Small intestine (tissue), 7 donors: ENCODE measurements around the gene ZNF747. TPM values are rescaled to one million over a fixed set of nuclear protein-coding genes. Genes with fewer than 3 reads are reported as not detected.

Source experiments
- DNase-seq, 2 donors: peaks; one replicate each; pipeline versions ENCODE4 v3.0.0 to v3.0.0-alpha.2; 2013
- FAIRE-seq: peaks from 2 replicates; lab custom pipeline; 2012; peaks lifted over from hg19 to GRCh38; lab: Jason Lieb, UNC
- H3K27ac ChIP-seq, 3 donors: one replicate each; pipeline ENCODE4 v1.5.1; 2013; ENCODE audit warnings: low read length in 2 of 3, mild to moderate bottlenecking in 2 of 3, control low read depth in 1 of 3, inconsistent platforms in 1 of 3, low read depth in 1 of 3, moderate library complexity in 1 of 3
- H3K27me3 ChIP-seq, 3 donors: one replicate each; pipeline ENCODE4 v1.6.1; 2013; ENCODE audit warnings: low read length in 3 of 3, inconsistent platforms in 1 of 3; ENCODE audit not compliant: control insufficient read depth in 3 of 3, insufficient read depth in 3 of 3
- H3K36me3 ChIP-seq, 3 donors: one replicate each; pipeline ENCODE4 v1.6.1; 2013; ENCODE audit warnings: low read length in 3 of 3, inconsistent platforms in 1 of 3, low read depth in 1 of 3, mild to moderate bottlenecking in 1 of 3, moderate library complexity in 1 of 3; ENCODE audit not compliant: control insufficient read depth in 3 of 3, insufficient read depth in 2 of 3
- H3K4me1 ChIP-seq, 3 donors: one replicate each; pipeline ENCODE4 v1.6.1; 2013; ENCODE audit warnings: low read length in 2 of 3, inconsistent platforms in 1 of 3, low read depth in 1 of 3, mild to moderate bottlenecking in 1 of 3, moderate library complexity in 1 of 3; ENCODE audit not compliant: control insufficient read depth in 3 of 3, insufficient read depth in 2 of 3
- H3K4me3 ChIP-seq, 3 donors: one replicate each; pipeline ENCODE4 v1.5.1; 2013; ENCODE audit warnings: low read length in 3 of 3, control low read depth in 1 of 3, inconsistent platforms in 1 of 3, low read depth in 1 of 3, mild to moderate bottlenecking in 1 of 3, moderate library complexity in 1 of 3
- H3K9me3 ChIP-seq, 2 donors: one replicate each; pipeline ENCODE4 v1.6.1; 2013; ENCODE audit warnings: low read depth in 1 of 2, low read length in 1 of 2; ENCODE audit not compliant: control insufficient read depth in 2 of 2, insufficient read depth in 1 of 2
- WGBS, 3 donors: extraction: QIAGEN DNeasy Blood & Tissue Kit; methylation state at CpG; one replicate each; pipeline ENCODE4 v1.1.7; 2013; 5-methylcytosine and 5-hydroxymethylcytosine counted together
- polyA plus RNA-seq, 4 donors: library from polyadenylated mRNA; stranded (reverse) in 3 of 4; unstranded in 1 of 4; fragments of 200-250 nt in 3 of 4; fragments of 120-200 nt in 1 of 4; gene quantifications; one replicate each; pipeline versions ENCODE4 v1.2.1 to v1.2.3, GENCODE V29; 2013
- donor health status: healthy with polysubstance abuse.
- donor health status: control.
- donor health status: control.
- donor health status: Bipolar disorder and iron deficiency.
- donor health status: healthy.

The ZNF747 gene
- polyA plus RNA-seq, 4 donors = 7.6 to 10.6 (median 8.8) TPM

DNA sequence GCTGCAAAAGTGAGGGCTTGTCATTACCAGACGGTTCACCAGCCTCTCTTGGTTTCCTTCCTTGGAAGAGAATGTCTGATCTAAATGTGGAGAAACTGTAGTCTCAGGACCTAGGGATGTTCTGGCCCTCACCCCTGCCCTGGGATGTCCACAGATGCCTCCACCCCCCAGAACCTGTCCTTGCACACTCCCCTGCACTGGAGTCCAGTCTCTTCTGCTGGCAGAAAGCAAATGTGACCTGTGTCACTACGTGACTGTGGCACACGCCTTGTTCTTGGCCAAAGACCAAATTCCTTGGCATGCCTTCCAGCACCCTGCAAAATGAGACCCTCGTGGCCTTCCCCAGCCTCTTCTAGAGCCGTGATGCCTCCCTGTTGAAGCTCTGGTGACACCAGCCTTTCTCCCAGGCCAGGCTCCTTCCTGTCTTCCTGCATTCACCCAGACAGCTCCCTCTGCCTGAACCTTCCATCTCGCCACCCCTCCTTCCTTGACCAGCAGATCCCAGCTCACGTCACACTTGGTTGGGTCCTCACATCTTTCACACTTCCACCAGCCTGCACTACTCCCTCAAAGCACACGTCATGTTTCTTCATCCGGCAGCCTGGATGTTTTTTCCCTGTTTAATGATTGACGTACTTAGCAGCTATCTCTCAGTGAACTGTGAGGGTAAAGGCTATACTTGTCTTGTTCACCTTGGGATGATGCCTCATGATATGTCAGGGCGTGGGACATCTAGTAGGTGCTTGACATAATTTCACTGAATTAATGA, 12.6 kb downstream of the ZNF747 start:
- Histone ChIP-seq H3K36me3 (peaks cover 0 to 26% (median 0%) of the 10 kb centered on the region in 3 donors), H3K27ac (peak overlapping the region; percentile 12 to 92 (median 67)), H3K9me3 (peaks cover 0 to 4% of the 10 kb centered on the region in 2 donors), H3K4me1 (peaks cover 0 to 34% (median 5%) of the 10 kb centered on the region in 3 donors), H3K27me3 (no peaks in the 10 kb centered on the region), H3K4me3 (no peak overlapping the region)
- WGBS, 3 donors = 16 to 48% (median 41%) methylated on average over 11 of the region's 11 CpGs
- DNase-seq = peak; percentile 88 to 93
- FAIRE-seq = no peak

DNA sequence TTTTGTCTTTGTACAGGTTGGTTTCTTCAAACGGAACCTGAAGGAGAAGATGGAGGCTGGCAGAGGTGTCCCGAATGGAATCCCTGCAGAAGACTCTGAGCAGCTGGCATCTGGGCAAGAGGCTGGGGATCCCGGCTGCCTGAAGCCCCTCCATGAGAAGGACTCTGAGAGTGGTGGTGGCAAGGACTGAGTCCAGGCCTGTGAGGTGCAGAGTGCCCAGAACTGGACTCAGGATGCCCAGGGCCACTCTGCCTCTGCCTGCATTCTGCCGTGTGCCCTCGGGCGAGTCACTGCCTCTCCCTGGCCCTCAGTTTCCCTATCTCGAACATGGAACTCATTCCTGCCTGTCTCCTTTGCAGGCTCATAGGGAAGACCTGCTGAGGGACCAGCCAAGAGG, 13.2 kb downstream of the ZNF747 start:
- WGBS, 3 donors = 77 to 91% (median 82%) methylated on average over 7 of the region's 7 CpGs
- Histone ChIP-seq H3K36me3 (peaks cover 0 to 28% (median 0%) of the 10 kb centered on the region in 3 donors), H3K27ac (peak overlapping the region in 2 of 3 donors; percentile 0 to 92)

DNA sequence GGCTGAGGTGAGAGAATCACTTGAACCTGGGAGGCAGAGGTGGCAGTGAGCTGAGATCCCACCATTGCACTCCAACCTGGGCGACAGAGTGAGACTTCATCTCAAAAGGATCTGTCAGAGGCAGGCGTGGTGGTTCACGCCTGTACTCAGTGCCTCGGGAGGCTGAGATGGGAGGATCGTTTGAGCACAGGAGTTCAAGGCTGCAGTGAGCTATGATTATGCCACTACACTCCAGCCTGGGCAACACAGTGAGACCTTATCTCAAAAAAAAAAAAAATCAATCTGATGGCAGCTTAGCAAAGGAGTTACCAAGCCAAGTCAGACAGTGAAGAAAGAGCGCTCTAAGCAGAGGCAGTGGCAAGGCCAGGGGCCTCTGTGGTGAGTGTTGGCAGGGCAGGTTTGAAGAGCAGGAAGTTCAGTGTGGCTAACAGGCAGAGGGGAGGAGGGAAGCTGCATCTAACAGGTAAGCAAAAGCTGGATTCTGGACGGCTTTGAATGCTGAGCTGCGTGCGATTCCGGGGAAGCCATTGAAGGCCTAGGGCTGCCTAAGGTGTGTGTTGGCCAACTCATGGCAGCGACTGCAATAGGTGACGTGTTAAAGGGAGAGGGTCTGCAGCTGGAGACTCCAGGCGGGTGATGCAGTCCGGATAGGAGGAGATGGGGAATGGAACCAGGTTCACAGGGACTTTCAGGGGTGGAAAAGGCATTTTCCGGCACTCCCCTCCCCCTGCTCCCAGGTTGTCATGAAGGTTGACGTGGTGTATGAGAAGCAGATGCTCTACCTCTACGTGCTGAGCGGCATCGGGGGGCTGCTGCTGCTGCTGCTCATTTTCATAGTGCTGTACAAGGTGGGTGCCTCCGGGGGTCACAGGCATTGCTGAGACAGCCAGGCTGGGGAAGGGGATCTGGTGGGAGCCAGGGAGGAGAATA, 15.3 kb downstream of the ZNF747 start:
- Histone ChIP-seq H3K4me3 (no peak overlapping the region), H3K27ac (no peak overlapping the region), H3K9me3 (no peaks in the 10 kb centered on the region), H3K4me1 (peaks cover 0 to 26% (median 3%) of the 10 kb centered on the region in 3 donors), H3K27me3 (no peaks in the 10 kb centered on the region), H3K36me3 (peaks cover 0 to 17% (median 0%) of the 10 kb centered on the region in 3 donors)
- FAIRE-seq (no peak), DNase-seq (no peak)
- WGBS, 3 donors = 85 to 87% (median 86%) methylated on average over 20 of the region's 20 CpGs

More for the DNA sequence above, 13.2 kb downstream of the ZNF747 start:
- DNase-seq (no peak), FAIRE-seq (no peak)
- no peak overlapping the region for H3K4me3 ChIP-seq
- peaks cover 0 to 34% (median 5%) of the 10 kb centered on the region in 3 donors for H3K4me1 ChIP-seq
- H3K27me3 ChIP-seq = no peaks in the 10 kb centered on the region
- peaks cover 0 to 4% of the 10 kb centered on the region in 2 donors for H3K9me3 ChIP-seq

DNA sequence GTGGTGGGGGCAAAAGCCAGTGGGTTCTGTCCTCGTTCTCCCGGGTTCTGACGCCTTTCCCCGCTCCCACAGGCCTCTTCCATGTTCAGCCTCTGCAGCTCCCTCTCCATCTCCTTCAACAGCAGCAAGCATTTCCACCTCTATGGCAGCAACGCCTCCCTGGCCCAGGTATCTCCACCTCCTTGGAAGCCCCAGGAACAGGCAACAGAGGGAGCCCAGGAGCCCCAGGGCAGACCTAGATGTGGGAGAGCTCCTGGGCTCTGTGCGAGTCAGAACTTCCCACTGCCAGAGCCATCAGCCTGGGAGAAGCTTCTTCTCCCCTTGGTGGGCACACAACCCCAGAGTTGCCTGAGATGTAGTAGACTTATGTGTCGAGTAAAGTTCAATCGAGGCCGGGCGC, 16.1 kb downstream of the ZNF747 start:
- H3K36me3 ChIP-seq = peaks cover 0 to 9% (median 0%) of the 10 kb centered on the region in 3 donors
- H3K27ac ChIP-seq = no peak overlapping the region
- H3K27me3 ChIP-seq = no peaks in the 10 kb centered on the region
- H3K9me3 ChIP-seq = no peaks in the 10 kb centered on the region
- 90 to 98% (median 91%) methylated on average over 10 of the region's 10 CpGs for WGBS, 3 donors
- no peak overlapping the region for H3K4me3 ChIP-seq
- no peak for DNase-seq
- no peak for FAIRE-seq
- H3K4me1 ChIP-seq = peaks cover 0 to 18% (median 3%) of the 10 kb centered on the region in 3 donors

DNA sequence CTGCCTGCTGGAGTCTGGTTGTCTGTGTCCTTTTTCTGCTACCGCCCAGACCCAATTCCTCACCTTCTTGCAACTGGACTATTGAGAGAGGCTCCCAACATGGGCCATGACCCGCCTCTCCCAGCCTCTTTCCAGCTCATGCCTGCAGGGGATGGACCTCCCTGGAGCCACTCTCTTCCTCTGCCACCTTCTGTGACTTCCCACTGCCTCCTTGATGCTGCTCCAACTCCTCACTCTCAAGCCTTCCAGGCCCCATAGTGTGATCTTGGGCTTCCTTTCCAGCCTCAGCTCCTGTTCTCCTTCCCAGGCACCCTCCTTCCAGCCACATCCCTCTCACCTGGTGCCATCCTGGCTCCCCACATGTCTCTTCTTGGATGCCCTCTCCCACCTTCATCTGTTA, 19.4 kb downstream of the ZNF747 start:
- DNase-seq = no peak

DNA sequence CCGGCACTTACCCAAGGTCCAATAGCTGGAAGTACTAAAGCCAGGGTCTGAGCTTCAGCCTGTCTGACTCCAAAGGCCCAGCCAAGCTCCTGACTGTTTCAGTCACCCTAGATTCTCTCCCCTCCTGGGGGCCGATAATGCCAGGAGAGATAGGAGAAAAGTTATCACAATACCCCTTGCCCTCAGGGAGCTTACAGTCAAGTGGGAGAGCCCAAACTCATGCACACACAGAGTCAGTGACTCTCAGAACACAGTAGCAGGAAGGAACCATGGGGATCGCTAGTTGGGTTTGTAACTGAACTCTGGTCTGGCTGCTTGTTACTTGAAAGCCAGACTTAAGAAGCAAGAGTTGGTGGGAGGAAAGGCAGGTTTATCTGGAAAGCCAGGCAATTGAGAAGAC, 23.1 kb downstream of the ZNF747 start:
- peaks cover 0 to 14% (median 0%) of the 10 kb centered on the region in 3 donors for H3K4me1 ChIP-seq
- H3K27ac ChIP-seq = no peak overlapping the region
- H3K4me3 ChIP-seq = no peak overlapping the region
- no peaks in the 10 kb centered on the region for H3K27me3 ChIP-seq
- DNase-seq (no peak), FAIRE-seq (no peak)
- peaks cover 0 to under 1% (median 0%) of the 10 kb centered on the region in 3 donors for H3K36me3 ChIP-seq
- H3K9me3 ChIP-seq = no peaks in the 10 kb centered on the region
- 91 to 94% (median 92%) methylated on average over 3 of the region's 3 CpGs for WGBS, 3 donors

More for the DNA sequence above, 19.4 kb downstream of the ZNF747 start:
- Histone ChIP-seq H3K36me3 (peaks cover 0 to 4% (median 0%) of the 10 kb centered on the region in 3 donors), H3K27me3 (no peaks in the 10 kb centered on the region), H3K9me3 (no peaks in the 10 kb centered on the region), H3K4me1 (peaks cover 0 to 6% (median 0%) of the 10 kb centered on the region in 3 donors), H3K27ac (no peak overlapping the region), H3K4me3 (no peak overlapping the region)
- WGBS, 3 donors = 87 to 100% (median 95%) methylated on average over 2 of the region's 2 CpGs
- FAIRE-seq = no peak

DNA sequence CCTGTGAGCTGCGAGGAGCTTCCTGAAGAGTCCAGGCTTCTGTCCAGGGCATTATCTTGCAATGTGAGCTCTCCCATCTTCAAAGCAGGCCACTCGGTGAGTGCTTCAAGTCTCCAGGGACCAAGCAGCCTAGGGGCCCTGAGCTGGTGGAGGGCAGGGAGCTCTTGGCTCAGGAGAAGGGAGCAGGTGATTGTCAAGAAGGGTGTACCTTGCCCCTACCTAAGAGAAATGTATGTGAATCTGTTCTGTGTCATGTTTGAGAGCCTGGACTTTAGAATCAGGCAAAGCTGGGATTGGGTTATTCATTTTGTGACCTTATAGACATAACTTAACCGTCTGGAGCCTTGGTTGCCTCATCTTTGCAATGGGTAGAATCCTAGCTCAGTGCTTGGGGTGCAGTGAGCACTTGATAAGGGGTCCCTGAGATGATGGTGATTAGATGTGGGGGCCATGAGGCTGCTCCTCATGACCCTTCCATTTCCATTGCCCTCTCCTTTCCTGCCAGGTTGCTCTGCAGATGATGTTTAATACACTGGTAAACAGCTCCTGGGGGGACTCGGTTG, 24.2 kb downstream of the ZNF747 start:
- Histone ChIP-seq H3K36me3 (no peaks in the 10 kb centered on the region), H3K4me3 (no peak overlapping the region), H3K9me3 (no peaks in the 10 kb centered on the region), H3K27ac (peak overlapping the region in 1 of 3 donors; percentile 61), H3K27me3 (no peaks in the 10 kb centered on the region), H3K4me1 (peaks cover 0 to 14% (median 0%) of the 10 kb centered on the region in 3 donors)
- no peak for FAIRE-seq
- 19 to 45% (median 21%) methylated on average over 4 of the region's 4 CpGs for WGBS, 3 donors
- DNase-seq = peak; percentile 78 to 83
